GM12878 (cell line): ENCODE data around the gene SECISBP2. TPM values are rescaled to one million over a fixed set of nuclear protein-coding genes. Genes with fewer than 3 reads are reported as not detected.

ENCODE experiments used
- ATAC-seq: fragments of 200-7000 bp; cut with Tn5 transposase; 3 replicates; pipeline ENCODE4 v1.9.1; 2020; ENCODE audit warnings: mild to moderate bottlenecking, moderate library complexity
- BruUV-seq: library from RNA; stranded (reverse); fragments of 400-500 nt; replicated peaks from 2 replicates; lab custom pipeline; 2021; lab: Mats Ljungman, UMichigan
- CTCF ChIA-PET: fragments of 300-600 bp; sonication (Branson Sonifier 250); formaldehyde crosslinking; extraction: SDS; loops from one replicate; lab custom pipeline; 2021; ENCODE audit warnings: inconsistent platforms; lab: Yijun Ruan, JAX
- POLR2A ChIA-PET: fragments of 350-600 bp; formaldehyde crosslinking; extraction: SDS; loops from one replicate; lab custom pipeline; 2021; ENCODE audit warnings: inconsistent platforms; lab: Charles Lee
- RAD21 ChIA-PET: fragments of 300-600 bp; sonication (Branson Sonifier 250); formaldehyde crosslinking; loops from one replicate; lab custom pipeline; 2023; ENCODE audit warnings: antibody characterized with exemption; ENCODE audit not compliant: unreplicated experiment; lab: Charles Lee
- SMC1A ChIA-PET: fragments of 300-600 bp; sonication (Branson Sonifier 250); formaldehyde crosslinking; loops from one replicate; lab custom pipeline; 2023; ENCODE audit not compliant: unreplicated experiment, uncharacterized antibody; lab: Charles Lee
- DNase-seq: peaks from one replicate; pipeline ENCODE4 v3.0.0-alpha.2; 2011; ENCODE audit warnings: low read depth, low spot score
- FAIRE-seq: peaks from 3 replicates; lab custom pipeline; 2011; peaks lifted over from hg19 to GRCh38; lab: Jason Lieb, UNC
- H2AFZ ChIP-seq: 2 replicates; pipeline ENCODE4 v1.6.0; 2011; ENCODE audit warnings: low read depth, low read length, control low read depth; ENCODE audit not compliant: control insufficient read depth
- H3K27ac ChIP-seq: 2 replicates; pipeline ENCODE4 v1.5.1; 2011; ENCODE audit warnings: control low read depth; ENCODE audit not compliant: control insufficient read depth, insufficient read depth
- H3K27me3 ChIP-seq, 2 experiments: replicated peaks in 1 of 2; 2 replicates each; pipeline versions ENCODE4 v1.6.0 to v1.6.1; 2011; ENCODE audit warnings: low read length in 1 of 2; ENCODE audit not compliant: control insufficient read depth in 2 of 2, insufficient read depth in 2 of 2
- H3K36me3 ChIP-seq, 2 experiments: 2 replicates each; pipeline ENCODE4 v1.5.1; 2011; ENCODE audit warnings: low read length in 1 of 2; ENCODE audit not compliant: control insufficient read depth in 2 of 2, insufficient read depth in 2 of 2
- H3K4me1 ChIP-seq: 2 replicates; pipeline ENCODE4 v1.6.1; 2011; ENCODE audit warnings: mild to moderate bottlenecking, low read length, moderate library complexity, mixed read lengths; ENCODE audit not compliant: control insufficient read depth, insufficient read depth
- H3K4me2 ChIP-seq: 2 replicates; pipeline ENCODE4 v1.6.0; 2011; ENCODE audit warnings: control low read depth; ENCODE audit not compliant: control insufficient read depth, insufficient read depth
- H3K4me3 ChIP-seq: fragments of 200-600 bp; sonication (generic); 2 replicates; pipeline ENCODE4 v1.5.1; 2016
- H3K79me2 ChIP-seq: 2 replicates; pipeline ENCODE4 v1.6.0; 2011; ENCODE audit warnings: low read length; ENCODE audit not compliant: control insufficient read depth, insufficient read depth
- H3K9ac ChIP-seq: 2 replicates; pipeline ENCODE4 v1.8.0; 2011; ENCODE audit warnings: low read length, control low read depth, mixed read lengths; ENCODE audit not compliant: control insufficient read depth, insufficient read depth
- H3K9me3 ChIP-seq: replicated peaks from 3 replicates; pipeline ENCODE4 v1.5.1; 2011; ENCODE audit warnings: mild to moderate bottlenecking, low read length; ENCODE audit not compliant: control insufficient read depth, insufficient read depth
- H4K20me1 ChIP-seq: 2 replicates; pipeline ENCODE4 v1.6.0; 2011; ENCODE audit not compliant: control insufficient read depth, insufficient read depth
- ASH2L ChIP-seq: fragments of 300-600, 200-600 bp; sonication (generic); IDR thresholded peaks from 2 replicates; pipeline ENCODE4 v1.6.1; 2017; ENCODE audit warnings: low read depth, mild to moderate bottlenecking, borderline replicate concordance
- CBX3 ChIP-seq: fragments of 200-600 bp; sonication (generic); IDR thresholded peaks from 2 replicates; pipeline ENCODE4 v1.6.1; 2016; ENCODE audit warnings: low read depth, borderline replicate concordance
- FOS ChIP-seq: IDR thresholded peaks from 3 replicates; pipeline ENCODE4 v1.6.1; 2011; ENCODE audit warnings: borderline replicate concordance; ENCODE audit not compliant: insufficient read length; ENCODE audit errors: extremely low read depth
- IRF5 ChIP-seq: fragments of 450-650 bp; IDR thresholded peaks from 2 replicates; pipeline ENCODE4 v1.6.1; 2017; ENCODE audit warnings: borderline replicate concordance
- MXI1 ChIP-seq: fragments of 150-350 bp; IDR thresholded peaks from 2 replicates; pipeline ENCODE4 v1.6.1; 2011; ENCODE audit warnings: low read depth, mild to moderate bottlenecking, inconsistent platforms, low read length, improper control_type of control experiment
- PAX8 ChIP-seq: fragments of 450-650 bp; IDR thresholded peaks from 2 replicates; pipeline ENCODE4 v1.6.1; 2017; ENCODE audit warnings: mild to moderate bottlenecking, moderate library complexity
- RBBP5 ChIP-seq: fragments of 200-600 bp; sonication (generic); conservative IDR thresholded peaks from 2 replicates; pipeline ENCODE4 v1.6.1; 2016
- RELB ChIP-seq: fragments of 450-650 bp; IDR thresholded peaks from 2 replicates; pipeline ENCODE4 v1.6.1; 2017; ENCODE audit warnings: low read depth, mild to moderate bottlenecking, moderate library complexity
- USF1 ChIP-seq: IDR thresholded peaks from 2 replicates; pipeline ENCODE4 v1.6.1; 2011; ENCODE audit warnings: borderline replicate concordance, low read depth, mild to moderate bottlenecking, moderate library complexity, mixed read lengths, low read length; ENCODE audit not compliant: insufficient read depth; ENCODE audit errors: extremely low read length
- WRNIP1 ChIP-seq: IDR thresholded peaks from 2 replicates; pipeline ENCODE4 v1.6.1; 2011; ENCODE audit warnings: low read depth, low read length, improper control_type of control experiment, borderline replicate concordance
- ZBTB33 ChIP-seq: fragments of 450-650 bp; IDR thresholded peaks from 2 replicates; pipeline ENCODE4 v1.6.1; 2017; ENCODE audit warnings: mild to moderate bottlenecking
- ZNF622 ChIP-seq: fragments of 450-650 bp; IDR thresholded peaks from 2 replicates; pipeline ENCODE4 v1.6.1; 2017; ENCODE audit warnings: mild to moderate bottlenecking, inconsistent platforms
- ZZZ3 ChIP-seq: IDR thresholded peaks from 2 replicates; pipeline ENCODE4 v1.6.1; 2011; ENCODE audit warnings: low read depth; ENCODE audit not compliant: control insufficient read depth, insufficient read length
- WGBS: methylation state at CpG from one replicate; pipeline ENCODE4 v1.1.6; 2016; ENCODE audit warnings: low lambda C conversion rate; ENCODE audit not compliant: insufficient replicate concordance, insufficient coverage; ENCODE audit errors: missing lambda C conversion rate; 5-methylcytosine and 5-hydroxymethylcytosine counted together
- in situ Hi-C: fragments of 300-500 bp; cut with MboI; formaldehyde crosslinking; loops from 9 replicates; pipeline ENCODE4 v1.14.3; 2018; ENCODE audit warnings: mixed read lengths
- intact Hi-C: fragments of 100-400 bp; cut with micrococcal nuclease; formaldehyde crosslinking; loops from one replicate; pipeline ENCODE4 v1.14.2; 2022; ENCODE audit not compliant: unreplicated experiment
- polyA plus RNA-seq, 11 experiments: library from polyadenylated mRNA; depleted of rRNA in 4 of 11; unstranded in 6 of 11; stranded (reverse) in 5 of 11; fragments of >200 nt; fragmentation: Nextera tagmentation in 4 of 11; fragmentation: Illumina TruSeq in 1 of 11; extraction: Ambion mirVana in 4 of 11; extraction: Trizol in 1 of 11; gene quantifications; 1 replicate in 1 of 11; 2 replicates in 10 of 11; pipeline versions ENCODE4 v1.2.1 to v1.2.3, GENCODE V29; 2011 to 2016; ENCODE audit warnings: inconsistent platforms in 2 of 11, missing spikeins in 2 of 11, low read depth in 1 of 11
- total RNA-seq, 4 experiments: library from RNA; depleted of rRNA in 3 of 4; stranded (reverse); fragments of >200 nt in 3 of 4; fragmentation: Illumina TruSeq in 1 of 4; extraction: Trizol in 1 of 4; gene quantifications; 2 replicates each; pipeline versions ENCODE4 v1.2.1 to v1.2.3, GENCODE V29; 2013 to 2021

Gene SECISBP2
- total and polyA plus RNA-seq, 10 of the 15 experiments (the other 5 are each of a cell fraction or from before 2014, with no cell fraction given) = 4.6 to 50.5 (median 31.9) TPM

GRCh38 chr9:89277454-89277853, 40.8 kb upstream of the SECISBP2 start (continued):
- TF ChIP-seq ZBTB33 (no peak), MXI1 (no peak), ZZZ3 (no peak)

GRCh38 chr9:89278551-89278950, 39.7 kb upstream of the SECISBP2 start:
- no peak overlapping the region for H3K27ac ChIP-seq
- BruUV-seq = no TSS peak
- CTCF ChIA-PET = interaction anchor here (0.6 to 1.7 kb wide), 18 partner anchors 9 to 1595 kb away, joined by 3 to 9 read pairs (median 3); no protein-coding TSS in a partner anchor

More at GRCh38 chr9:89278551-89278950, 39.7 kb upstream of the SECISBP2 start:
- no peak for FAIRE-seq
- in situ Hi-C loops (loop anchor here (5.0 kb wide), 1 partner anchor 686 kb away; no protein-coding TSS in a partner anchor), intact Hi-C loops (loop anchor here (1.0 to 5.0 kb wide), 2 partner anchors 96 to 684 kb away; no protein-coding TSS in a partner anchor)
- 90% methylated on average over 2 of the region's 2 CpGs for WGBS
- Histone ChIP-seq H4K20me1 (no peaks in the 10 kb centered on the region), H3K4me2 (no peak overlapping the region), H3K27me3 (no peaks in the 10 kb centered on the region)
- SMC1A ChIA-PET = interaction anchor here (0.6 to 1.4 kb wide), 3 partner anchors 270 to 678 kb away, joined by 3 to 4 read pairs (median 3); no protein-coding TSS in a partner anchor
- TF ChIP-seq CBX3 (no peak), IRF5 (no peak), RBBP5 (no peak), USF1 (no peak), ZNF622 (no peak), WRNIP1 (no peak), FOS (no peak), RELB (no peak), PAX8 (no peak), ASH2L (no peak)
- TF ChIP-seq, all 136 proteins: peak for 0
- POLR2A ChIA-PET = interaction anchor here (0.6 kb wide), 1 partner anchor 32 kb away, joined by 5 read pairs; no protein-coding TSS in a partner anchor
- no peak overlapping the region for H3K9ac ChIP-seq
- H2AFZ ChIP-seq = no peak overlapping the region
- H3K9me3 ChIP-seq = peaks cover 2% of the 10 kb centered on the region; the same call in 2 of the 3 replicates
- no peaks in the 10 kb centered on the region for H3K79me2 ChIP-seq
- H3K4me3 ChIP-seq = no peak overlapping the region
- ATAC-seq = no peak
- RAD21 ChIA-PET = interaction anchor here (0.6 to 1.2 kb wide), 3 partner anchors 21 to 319 kb away, joined by 3 to 5 read pairs (median 3); no protein-coding TSS in a partner anchor
- no peaks in the 10 kb centered on the region for H3K36me3 ChIP-seq
- no peak for DNase-seq
- peaks cover 3% of the 10 kb centered on the region; the same call in 1 of the 2 replicates for H3K4me1 ChIP-seq
